ENCODE data around the gene SGO1. TPM values are rescaled to one million over a fixed set of nuclear protein-coding genes. Genes with fewer than 3 reads are reported as not detected.

SGO1 gene
- total RNA-seq, 1 experiment from 2014 or later: 23.5 TPM

GRCh38 chr3:20173844-20174410 is 12.1 kb downstream of the SGO1 start:
- DNase-seq (ENCODE audit: low read depth, low spot score): no peak
- BruUV-seq (replicated peaks): no TSS peak
- Histone ChIP-seq H2AFZ (ENCODE audit: low read depth, low read length, poor library complexity, severe bottlenecking) (no peak overlapping the region), H3K9me2 (ENCODE audit: insufficient read depth) (no peaks in the 10 kb centered on the region), H3K9ac (ENCODE audit: low read length) (no peak overlapping the region), H3K79me2 (ENCODE audit: insufficient read depth, low read length) (no peaks in the 10 kb centered on the region), H3K4me1 (ENCODE audit: control insufficient read depth in 1 of 2, insufficient read depth in 2 of 2, low read length in 2 of 2) (no peaks in the 10 kb centered on the region), H3K27ac (ENCODE audit: low read depth, low read length) (no peak overlapping the region), H3K4me3 (replicated peaks in 1 of 2; ENCODE audit: low read depth in 1 of 2, low read length in 2 of 2) (no peak overlapping the region), H3K36me3 (ENCODE audit: control insufficient read depth in 1 of 2, insufficient read depth in 2 of 2, low read length in 2 of 2) (peaks cover 13 to 34% of the 10 kb centered on the region in 2 experiments), H4K20me1 (ENCODE audit: insufficient read depth) (no peaks in the 10 kb centered on the region), H3K4me2 (ENCODE audit: low read length) (no peak overlapping the region), H3K9me3 (ENCODE audit: control insufficient read depth in 1 of 2, insufficient read depth in 1 of 2, low read depth in 1 of 2, low read length in 2 of 2) (no peaks in the 10 kb centered on the region), H3K27me3 (ENCODE audit: insufficient read depth, low read length) (no peaks in the 10 kb centered on the region)
- POLR2A ChIA-PET: no interaction called here
- TF ChIP-seq CTCF (IDR thresholded peaks at IDR 0.05 in 2 of 3, conservative IDR thresholded peaks at IDR 0.05 in 1 of 3; ENCODE audit: borderline replicate concordance in 1 of 3, insufficient read depth in 1 of 3, low read depth in 2 of 3, low read length in 2 of 3) (no peak), ZBTB33 (IDR thresholded peaks at IDR 0.05; ENCODE audit: extremely low read depth, insufficient replicate concordance, low read length) (no peak), CBX3 (IDR thresholded peaks at IDR 0.05; ENCODE audit: low read depth) (no peak), REST (IDR thresholded peaks at IDR 0.05; ENCODE audit: low read depth) (no peak)
- ATAC-seq: no peak
- intact Hi-C loops (cut with micrococcal nuclease): no loop called here
- RAD21 ChIA-PET (ENCODE audit: low non-redundant PET in 1 of 2, low total read pairs in 2 of 2, uncharacterized antibody in 2 of 2, unreplicated experiment in 2 of 2): no interaction called here
- CTCF ChIA-PET: no interaction called here

Data from HCT116 (cell line).